Superior temporal gyrus (tissue), 1 donor: ENCODE results near the gene VWCE.

Experiments used
- DNase-seq: peaks from one replicate; pipeline ENCODE4 v3.0.0-alpha.2; 2016; ENCODE audit errors: extremely low spot score

Gene VWCE

GRCh38 chr11:61329871-61330270 is 34.8 kb upstream of the VWCE start:
- DNase-seq: no peak

GRCh38 chr11:61328351-61328750 is 33.2 kb upstream of the VWCE start:
- no peak for DNase-seq

GRCh38 chr11:61327669-61328071 is 32.6 kb upstream of the VWCE start:
- no peak for DNase-seq

GRCh38 chr11:61325649-61326414 is 30.7 kb upstream of the VWCE start:
- no peak for DNase-seq

- no peak for DNase-seq
Observed at GRCh38 chr11:61315260-61315659, 20.1 kb upstream of the VWCE start.

- DNase-seq: no peak
Observed at GRCh38 chr11:61310749-61311148, 15.6 kb upstream of the VWCE start.

- no peak for DNase-seq
Observed at GRCh38 chr11:61309739-61310138, 14.6 kb upstream of the VWCE start.

- DNase-seq: no peak
Observed at GRCh38 chr11:61309141-61309540, 14.0 kb upstream of the VWCE start.

- DNase-seq: no peak
Observed at GRCh38 chr11:61307354-61307753, 12.2 kb upstream of the VWCE start.

GRCh38 chr11:61306221-61306620 is 11.1 kb upstream of the VWCE start:
- no peak for DNase-seq

- DNase-seq: no peak
Observed at GRCh38 chr11:61305417-61305816, 10.3 kb upstream of the VWCE start.

- no peak for DNase-seq
Observed at GRCh38 chr11:61303725-61304124, 8.6 kb upstream of the VWCE start.

- no peak for DNase-seq
Observed at GRCh38 chr11:61302550-61302949, 7.4 kb upstream of the VWCE start.

- no peak for DNase-seq
Observed at GRCh38 chr11:61298663-61299244, 3.6 kb upstream of the VWCE start.

GRCh38 chr11:61297746-61298145 is 2.6 kb upstream of the VWCE start:
- DNase-seq: peak; percentile 59

- no peak for DNase-seq
Observed at GRCh38 chr11:61297341-61297740, 2.2 kb upstream of the VWCE start.

- no peak for DNase-seq
Observed at GRCh38 chr11:61295596-61295926, 445 bp upstream of the VWCE start.

- DNase-seq: no peak
Observed at GRCh38 chr11:61293867-61294716, 1.0 kb downstream of the VWCE start.

GRCh38 chr11:61292356-61292755 is 2.8 kb downstream of the VWCE start:
- DNase-seq: no peak

- no peak for DNase-seq
Observed at GRCh38 chr11:61290905-61291690, 4.0 kb downstream of the VWCE start.

- DNase-seq: no peak
Observed at GRCh38 chr11:61287338-61287977, 7.7 kb downstream of the VWCE start.

GRCh38 chr11:61283613-61284012 is 11.5 kb downstream of the VWCE start:
- no peak for DNase-seq
